ENCODE measurements around the gene BTBD17. TPM values are rescaled to one million over a fixed set of nuclear protein-coding genes. Genes with fewer than 3 reads are reported as not detected.

BTBD17 gene
- total RNA-seq, 2 donors from 2014 or later: 0.18 TPM; not detected in 1

DNA sequence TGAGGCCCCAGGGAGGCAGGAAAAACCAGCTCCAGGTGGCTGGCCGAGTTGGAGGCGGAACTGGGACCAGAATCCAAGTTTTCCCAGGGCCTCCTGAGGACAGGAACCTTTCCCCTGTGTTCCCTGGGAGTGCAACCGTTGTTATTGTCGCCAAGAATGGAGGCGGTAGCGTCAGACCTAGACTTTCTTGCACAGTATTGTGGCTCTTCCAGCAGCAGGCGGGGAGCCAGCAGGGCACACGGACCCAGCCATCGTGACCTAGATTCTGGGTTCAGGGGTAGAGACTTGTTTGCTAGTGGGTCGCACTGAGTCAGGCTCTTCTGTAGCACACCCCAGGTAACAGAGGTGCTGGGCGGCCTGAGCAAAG is 36.3 kb downstream of the BTBD17 start:
- peaks cover 10% of the 10 kb centered on the region for H3K4me1 Mint-ChIP-seq
- Histone ChIP-seq H3K9ac (ENCODE audit: extremely low read depth, low read length, poor library complexity, severe bottlenecking) (no peak overlapping the region), H3K4me3 (ENCODE audit: low read length) (no peak overlapping the region), H3K36me3 (ENCODE audit: control insufficient read depth, insufficient read depth, low read length) (no peaks in the 10 kb centered on the region), H3K27me3 (ENCODE audit: control insufficient read depth, insufficient read depth, low read length, poor library complexity, severe bottlenecking) (peaks cover 36% of the 10 kb centered on the region), H3K27ac (ENCODE audit: low read depth, low read length) (no peak overlapping the region), H3K4me1 (ENCODE audit: control insufficient read depth, insufficient read depth, low read length) (no peaks in the 10 kb centered on the region), H3K9me3 (ENCODE audit: control insufficient read depth, low read length) (no peaks in the 10 kb centered on the region)
- H3K36me3 Mint-ChIP-seq (ENCODE audit: low read depth): no peaks in the 10 kb centered on the region
- H3K9me3 Mint-ChIP-seq: no peaks in the 10 kb centered on the region
- peak overlapping the region; percentile 53 for H3K4me3 Mint-ChIP-seq
- no peak for DNase-seq
- H3K27ac Mint-ChIP-seq: no peak overlapping the region
- H3K27me3 Mint-ChIP-seq (ENCODE audit: insufficient read depth): peaks cover 62% of the 10 kb centered on the region
- 70 to 76% methylated on average over 11 of the region's 11 CpGs for WGBS, 2 experiments (ENCODE audit: insufficient coverage in 1 of 2, insufficient read length in 1 of 2)
- TF ChIP-seq, protein P1, sequence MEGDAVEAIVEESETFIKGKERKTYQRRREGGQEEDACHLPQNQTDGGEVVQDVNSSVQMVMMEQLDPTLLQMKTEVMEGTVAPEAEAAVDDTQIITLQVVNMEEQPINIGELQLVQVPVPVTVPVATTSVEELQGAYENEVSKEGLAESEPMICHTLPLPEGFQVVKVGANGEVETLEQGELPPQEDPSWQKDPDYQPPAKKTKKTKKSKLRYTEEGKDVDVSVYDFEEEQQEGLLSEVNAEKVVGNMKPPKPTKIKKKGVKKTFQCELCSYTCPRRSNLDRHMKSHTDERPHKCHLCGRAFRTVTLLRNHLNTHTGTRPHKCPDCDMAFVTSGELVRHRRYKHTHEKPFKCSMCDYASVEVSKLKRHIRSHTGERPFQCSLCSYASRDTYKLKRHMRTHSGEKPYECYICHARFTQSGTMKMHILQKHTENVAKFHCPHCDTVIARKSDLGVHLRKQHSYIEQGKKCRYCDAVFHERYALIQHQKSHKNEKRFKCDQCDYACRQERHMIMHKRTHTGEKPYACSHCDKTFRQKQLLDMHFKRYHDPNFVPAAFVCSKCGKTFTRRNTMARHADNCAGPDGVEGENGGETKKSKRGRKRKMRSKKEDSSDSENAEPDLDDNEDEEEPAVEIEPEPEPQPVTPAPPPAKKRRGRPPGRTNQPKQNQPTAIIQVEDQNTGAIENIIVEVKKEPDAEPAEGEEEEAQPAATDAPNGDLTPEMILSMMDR (conservative IDR thresholded peaks at IDR 0.05): no peak

DNA sequence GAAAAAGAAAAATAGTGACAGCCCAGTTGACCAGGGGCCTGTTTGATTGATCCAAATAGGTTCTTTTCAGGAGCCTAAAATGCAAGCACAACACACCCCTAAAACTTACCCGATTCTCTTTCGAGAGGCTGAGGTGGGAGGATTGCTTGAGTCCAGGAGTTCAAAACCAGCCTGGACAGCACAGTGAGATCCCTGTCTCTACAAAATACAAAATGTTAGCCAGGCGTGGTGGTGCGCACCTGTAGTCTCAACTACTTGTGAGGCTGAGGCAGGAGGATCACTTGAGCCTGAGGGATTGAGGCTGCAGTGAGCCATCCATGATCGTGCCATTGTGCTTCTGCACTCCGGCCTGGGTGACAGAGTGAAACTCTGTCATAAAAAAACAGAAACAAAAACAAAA is 37.1 kb downstream of the BTBD17 start:
- Histone ChIP-seq H3K27me3 (ENCODE audit: control insufficient read depth, insufficient read depth, low read length, poor library complexity, severe bottlenecking) (peaks cover 36% of the 10 kb centered on the region), H3K9ac (ENCODE audit: extremely low read depth, low read length, poor library complexity, severe bottlenecking) (no peak overlapping the region), H3K4me1 (ENCODE audit: control insufficient read depth, insufficient read depth, low read length) (no peaks in the 10 kb centered on the region), H3K27ac (ENCODE audit: low read depth, low read length) (no peak overlapping the region), H3K4me3 (ENCODE audit: low read length) (no peak overlapping the region), H3K36me3 (ENCODE audit: control insufficient read depth, insufficient read depth, low read length) (no peaks in the 10 kb centered on the region), H3K9me3 (ENCODE audit: control insufficient read depth, low read length) (no peaks in the 10 kb centered on the region)
- Mint-ChIP-seq H3K9me3 (no peaks in the 10 kb centered on the region), H3K36me3 (ENCODE audit: low read depth) (no peaks in the 10 kb centered on the region), H3K4me3 (no peak overlapping the region), H3K27ac (no peak overlapping the region), H3K4me1 (peaks cover 9% of the 10 kb centered on the region), H3K27me3 (ENCODE audit: insufficient read depth) (peaks cover 60% of the 10 kb centered on the region)
- TF ChIP-seq, protein P1 (conservative IDR thresholded peaks at IDR 0.05): no peak
- no peak for DNase-seq
- WGBS, 2 experiments (ENCODE audit: insufficient coverage in 1 of 2, insufficient read length in 1 of 2): 87 to 97% methylated on average over 4 to 6 of the region's 6 CpGs

DNA sequence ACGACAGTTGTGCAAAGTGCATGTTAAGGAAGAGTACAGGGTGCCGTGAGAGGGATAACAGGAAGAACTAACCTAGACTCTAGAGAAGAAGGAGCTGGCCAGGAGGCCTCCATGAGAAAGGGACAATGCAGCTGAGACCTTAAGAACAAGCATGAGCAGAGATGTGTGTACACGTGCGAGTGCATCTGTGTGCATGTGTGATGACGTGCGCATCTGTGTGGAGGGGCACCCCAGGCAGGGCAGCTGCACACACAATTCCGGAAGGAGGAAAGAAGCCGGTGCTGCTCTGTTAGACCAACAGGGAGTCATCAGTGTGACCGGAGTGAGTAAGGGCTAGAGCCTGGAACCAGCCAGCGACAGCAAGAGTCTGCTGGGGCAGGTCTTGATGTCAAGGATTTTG is 43.3 kb downstream of the BTBD17 start:
- no peaks in the 10 kb centered on the region for H3K9me3 Mint-ChIP-seq
- H3K36me3 ChIP-seq (ENCODE audit: control insufficient read depth, insufficient read depth, low read length): no peaks in the 10 kb centered on the region
- H3K27me3 Mint-ChIP-seq (ENCODE audit: insufficient read depth): peaks cover 17% of the 10 kb centered on the region
- no peak overlapping the region for H3K27ac ChIP-seq (ENCODE audit: low read depth, low read length)
- H3K4me3 Mint-ChIP-seq: no peak overlapping the region
- no peak overlapping the region for H3K4me3 ChIP-seq (ENCODE audit: low read length)
- peaks cover 4% of the 10 kb centered on the region for H3K27me3 ChIP-seq (ENCODE audit: control insufficient read depth, insufficient read depth, low read length, poor library complexity, severe bottlenecking)
- no peak for DNase-seq
- no peaks in the 10 kb centered on the region for H3K4me1 Mint-ChIP-seq
- no peaks in the 10 kb centered on the region for H3K9me3 ChIP-seq (ENCODE audit: control insufficient read depth, low read length)
- TF ChIP-seq, protein P1 (conservative IDR thresholded peaks at IDR 0.05): no peak
- H3K4me1 ChIP-seq (ENCODE audit: control insufficient read depth, insufficient read depth, low read length): no peaks in the 10 kb centered on the region
- H3K36me3 Mint-ChIP-seq (ENCODE audit: low read depth): no peaks in the 10 kb centered on the region
- WGBS, 2 experiments (ENCODE audit: insufficient coverage in 1 of 2, insufficient read length in 1 of 2): 93 to 96% methylated on average over 10 of the region's 10 CpGs
- no peak overlapping the region for H3K9ac ChIP-seq (ENCODE audit: extremely low read depth, low read length, poor library complexity, severe bottlenecking)
- no peak overlapping the region for H3K27ac Mint-ChIP-seq

All from endodermal cell (in vitro differentiated cells).